IPS-15b (cell line): ENCODE data around the gene TMEM30A.

Source experiments
- H3K27me3 ChIP-seq: one replicate; pipeline ENCODE4 v1.6.1; 2013; ENCODE audit warnings: low read length; ENCODE audit not compliant: control insufficient read depth, insufficient read depth
- H3K36me3 ChIP-seq: one replicate; pipeline ENCODE4 v1.6.1; 2013; ENCODE audit warnings: low read length; ENCODE audit not compliant: control insufficient read depth, insufficient read depth
- H3K4me1 ChIP-seq: one replicate; pipeline ENCODE4 v1.6.1; 2013; ENCODE audit warnings: mild to moderate bottlenecking, low read length; ENCODE audit not compliant: control insufficient read depth, insufficient read depth
- H3K4me3 ChIP-seq: one replicate; pipeline ENCODE4 v1.5.1; 2013; ENCODE audit warnings: low read depth, low read length
- H3K9ac ChIP-seq: one replicate; pipeline ENCODE4 v1.6.1; 2013; ENCODE audit warnings: low read depth, mild to moderate bottlenecking, low read length
- H3K9me3 ChIP-seq: one replicate; pipeline ENCODE4 v1.6.1; 2013; ENCODE audit warnings: mild to moderate bottlenecking, low read length; ENCODE audit not compliant: control insufficient read depth, insufficient read depth

Gene TMEM30A

DNA sequence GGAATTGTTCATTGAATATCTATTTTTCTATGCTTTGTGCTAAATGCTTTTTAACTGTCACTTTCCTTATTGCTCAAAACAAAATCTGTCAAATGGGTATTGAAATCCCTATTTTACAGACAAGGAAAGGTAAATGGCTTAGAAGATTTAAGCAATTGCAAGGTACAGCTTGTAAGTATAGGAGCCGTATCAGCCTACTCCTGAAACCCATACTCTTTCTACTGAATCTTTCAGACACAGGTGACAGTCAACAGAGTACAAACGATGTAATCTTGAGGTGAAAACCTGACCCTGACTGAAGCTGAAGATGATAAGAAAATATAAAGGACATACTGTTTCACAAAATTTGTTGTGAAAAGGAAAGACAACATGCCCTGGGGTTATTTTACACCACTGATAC is 34.0 kb downstream of the TMEM30A start:
- no peak overlapping the region for H3K9ac ChIP-seq

DNA sequence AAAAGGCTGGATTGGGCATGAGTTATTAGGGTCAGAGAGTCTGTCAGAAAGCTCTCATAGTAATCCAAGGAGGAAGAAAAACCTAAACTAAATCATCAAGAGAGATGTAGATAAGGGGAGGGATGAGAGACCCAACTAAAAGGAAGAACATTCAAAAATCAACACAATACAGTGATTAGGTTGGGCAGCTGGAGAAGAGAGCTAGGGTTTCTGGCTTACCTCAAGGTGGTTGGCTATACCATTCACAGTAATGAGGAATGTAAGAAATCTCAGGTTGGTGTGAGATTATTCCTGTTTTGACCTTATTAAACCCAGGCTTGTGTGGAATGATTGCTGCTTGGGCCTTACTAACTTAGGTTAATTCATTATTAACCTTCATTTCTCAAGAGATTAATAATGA is 34.8 kb downstream of the TMEM30A start:
- Histone ChIP-seq H3K4me3 (no peak overlapping the region), H3K4me1 (peaks cover 25% of the 10 kb centered on the region), H3K9me3 (no peaks in the 10 kb centered on the region), H3K36me3 (no peaks in the 10 kb centered on the region), H3K27me3 (no peaks in the 10 kb centered on the region), H3K9ac (no peak overlapping the region)

More for the DNA sequence above, 34.0 kb downstream of the TMEM30A start:
- no peaks in the 10 kb centered on the region for H3K27me3 ChIP-seq
- H3K9me3 ChIP-seq, result no peaks in the 10 kb centered on the region
- no peaks in the 10 kb centered on the region for H3K36me3 ChIP-seq
- H3K4me3 ChIP-seq, result no peak overlapping the region
- peaks cover 25% of the 10 kb centered on the region for H3K4me1 ChIP-seq

DNA sequence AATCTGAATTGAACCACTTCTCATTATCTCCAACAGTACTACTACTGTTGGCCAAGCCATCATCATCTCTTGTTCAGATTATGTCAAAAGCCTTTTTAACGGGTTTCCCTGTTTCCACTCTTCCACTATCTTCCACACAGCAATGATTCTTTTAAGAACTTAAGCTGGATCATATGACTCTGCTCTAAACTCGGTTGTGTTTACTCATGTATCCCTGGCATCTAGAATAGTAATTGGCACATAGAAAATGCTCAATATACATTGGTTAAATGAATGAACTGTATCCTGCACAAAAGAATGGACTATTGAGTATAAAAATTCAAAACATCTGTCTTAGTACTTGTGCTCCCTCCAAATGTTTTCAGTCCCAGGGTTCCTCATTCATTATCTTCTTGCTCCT is 38.2 kb downstream of the TMEM30A start:
- Histone ChIP-seq H3K4me3 (no peak overlapping the region), H3K4me1 (peaks cover 17% of the 10 kb centered on the region), H3K9ac (no peak overlapping the region), H3K36me3 (no peaks in the 10 kb centered on the region), H3K27me3 (no peaks in the 10 kb centered on the region), H3K9me3 (no peaks in the 10 kb centered on the region)

DNA sequence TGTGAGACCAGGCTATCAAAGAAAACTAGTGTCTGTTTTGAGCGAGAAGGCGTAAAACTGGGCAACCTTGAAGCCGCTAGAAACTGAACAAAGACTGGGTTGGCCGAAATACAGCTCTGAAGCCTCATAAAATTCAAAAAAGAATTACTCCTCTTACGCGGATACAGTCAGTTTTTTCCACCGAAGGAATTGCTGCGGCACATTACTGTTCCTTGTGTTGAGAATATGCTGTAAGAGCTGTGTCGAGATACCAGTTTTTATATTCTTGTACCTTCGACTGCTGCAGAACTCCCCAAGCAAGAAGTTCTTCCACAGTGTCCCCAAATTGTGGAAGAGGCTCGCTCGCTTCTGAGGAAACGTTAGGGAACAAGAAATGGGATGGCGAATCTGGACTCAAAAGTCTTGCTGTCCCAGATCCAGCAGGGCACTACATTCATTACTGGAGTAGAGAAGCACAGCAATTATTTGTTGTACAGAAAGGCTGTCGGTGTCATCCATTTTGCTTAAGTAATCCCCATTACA is 40.5 kb downstream of the TMEM30A start:
- Histone ChIP-seq H3K9ac (peak overlapping the region; percentile 80), H3K27me3 (no peaks in the 10 kb centered on the region), H3K36me3 (peaks cover 5% of the 10 kb centered on the region), H3K4me3 (peak overlapping the region; percentile 70), H3K9me3 (no peaks in the 10 kb centered on the region), H3K4me1 (peaks cover 2% of the 10 kb centered on the region)

DNA sequence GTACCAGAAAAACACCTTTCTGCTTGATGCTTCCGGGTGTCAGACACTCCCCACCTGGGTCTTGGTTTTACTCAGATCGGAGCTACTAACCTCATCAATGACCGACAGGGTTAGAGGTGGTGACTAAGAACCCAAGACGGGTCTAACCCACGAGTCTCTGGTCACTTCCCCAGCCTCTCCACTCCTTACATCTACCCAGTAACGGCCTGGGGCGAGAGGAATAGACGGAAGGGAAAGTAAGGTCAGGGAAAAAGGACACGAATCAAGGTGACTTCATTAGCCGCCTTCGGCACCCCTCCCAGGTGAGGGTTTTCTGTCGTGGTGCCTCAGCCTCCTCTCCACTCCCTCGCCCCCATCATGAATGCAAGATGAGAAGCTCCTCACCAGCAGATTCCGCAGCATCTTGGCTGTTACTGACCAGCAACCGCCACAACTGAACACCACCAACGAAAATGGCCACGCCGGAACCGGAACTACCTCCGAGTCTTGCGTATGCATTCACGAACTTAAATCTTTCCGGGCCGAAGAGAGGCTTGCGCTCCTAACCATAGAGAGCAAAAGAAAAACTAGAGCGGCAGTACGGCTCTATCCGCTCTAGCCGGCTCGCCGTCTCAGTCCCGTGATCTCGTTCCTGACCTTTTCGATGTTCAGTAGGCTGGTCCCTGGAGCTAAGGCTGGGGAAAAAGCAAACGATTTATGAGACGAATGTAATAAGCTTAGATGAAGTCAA is 41.1 kb downstream of the TMEM30A start, which contains the start of gene COX7A2:
Gene COX7A2, minus strand, starts transcription at position 469 of the 730 bp plus-strand sequence. Its CDS starts 67 bp downstream, at position 402.
- Histone ChIP-seq H3K27me3 (no peaks in the 10 kb centered on the region), H3K4me1 (peaks cover 2% of the 10 kb centered on the region), H3K9ac (peak within 1 kb of the TSS; percentile 80), H3K36me3 (peaks cover 10% of the 10 kb centered on the region), H3K4me3 (peak within 1 kb of the TSS; percentile 70), H3K9me3 (no peaks in the 10 kb centered on the region)

DNA sequence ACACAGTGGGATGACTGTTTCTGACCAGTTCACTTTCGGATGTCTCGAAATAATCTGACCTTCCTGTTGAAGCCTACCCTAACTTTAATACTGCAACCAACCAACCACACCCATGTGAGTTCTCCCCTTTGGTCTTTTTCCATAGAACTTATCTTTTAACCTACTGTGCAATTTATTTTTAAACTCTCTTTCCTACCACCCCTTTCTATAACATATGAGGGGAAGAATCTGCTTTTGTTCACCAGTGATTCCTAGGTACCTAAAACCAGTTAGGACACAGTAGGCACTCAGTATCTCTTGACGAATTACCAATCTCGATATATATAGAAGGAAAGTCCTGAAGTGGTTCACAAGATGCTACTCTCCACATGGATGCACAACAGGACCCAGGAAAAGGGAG is 48.0 kb downstream of the TMEM30A start:
- H3K36me3 ChIP-seq, result peaks cover 10% of the 10 kb centered on the region
- no peak overlapping the region for H3K4me3 ChIP-seq
- H3K9ac ChIP-seq, result no peak overlapping the region
- no peaks in the 10 kb centered on the region for H3K27me3 ChIP-seq
- peaks cover 7% of the 10 kb centered on the region for H3K4me1 ChIP-seq
- no peaks in the 10 kb centered on the region for H3K9me3 ChIP-seq

DNA sequence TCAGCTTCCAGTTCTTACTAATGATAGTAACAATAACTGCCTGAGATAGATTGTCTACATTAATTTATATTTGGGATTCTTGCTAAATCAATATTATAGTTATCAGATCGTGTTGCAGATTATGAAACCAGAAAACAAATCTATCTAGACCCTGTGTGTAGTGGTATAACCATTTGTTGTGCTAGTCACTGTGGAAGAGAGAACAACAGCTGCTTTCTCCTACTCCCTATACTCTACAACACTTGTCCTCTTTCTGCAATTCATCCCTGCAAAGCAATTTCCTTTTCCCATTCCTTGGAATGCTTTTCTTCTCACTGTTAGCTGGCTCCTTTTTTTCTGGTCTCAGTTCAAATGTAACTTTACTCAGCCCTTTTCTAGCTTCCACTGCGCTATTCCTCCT is 49.3 kb downstream of the TMEM30A start:
- H3K9me3 ChIP-seq, result no peaks in the 10 kb centered on the region
- peaks cover 10% of the 10 kb centered on the region for H3K36me3 ChIP-seq
- H3K27me3 ChIP-seq, result no peaks in the 10 kb centered on the region
- no peak overlapping the region for H3K4me3 ChIP-seq
- H3K4me1 ChIP-seq, result peaks cover 10% of the 10 kb centered on the region
- no peak overlapping the region for H3K9ac ChIP-seq

DNA sequence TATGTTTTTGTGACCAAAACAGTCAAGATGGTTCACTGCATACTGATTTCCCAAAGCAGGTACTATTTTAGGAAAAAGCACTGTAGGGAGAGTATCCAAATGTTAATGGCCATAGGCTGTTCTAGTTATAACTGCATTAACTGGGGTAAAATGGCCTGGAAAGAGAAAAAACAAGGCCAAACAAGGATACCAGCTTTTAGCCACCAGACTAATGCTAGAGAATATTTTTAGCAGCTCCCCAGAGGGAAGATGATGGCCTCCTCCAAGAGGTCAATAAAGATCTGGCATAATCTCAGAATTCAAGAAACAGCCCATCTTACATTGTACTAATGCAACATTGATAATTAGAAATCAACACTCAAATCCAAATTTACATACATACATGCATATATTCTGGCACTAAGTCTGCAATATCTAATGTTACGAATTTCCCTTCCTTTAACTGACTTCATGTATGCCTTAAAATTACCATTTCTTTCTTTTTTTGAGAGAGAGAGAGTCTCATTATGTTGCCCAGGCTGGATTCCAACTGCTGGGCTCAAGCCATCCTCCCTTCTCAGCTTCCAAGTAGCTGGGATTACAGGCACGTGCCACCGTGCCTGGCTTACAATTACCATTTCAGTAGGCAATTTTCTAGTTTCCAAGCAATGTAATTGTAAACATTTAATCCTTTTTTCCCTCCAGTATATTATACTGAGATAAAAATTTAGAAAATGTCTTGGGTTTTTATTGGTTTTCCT is 50.3 kb downstream of the TMEM30A start:
- Histone ChIP-seq H3K9me3 (no peaks in the 10 kb centered on the region), H3K36me3 (peaks cover 7% of the 10 kb centered on the region), H3K4me1 (peaks cover 10% of the 10 kb centered on the region), H3K4me3 (no peak overlapping the region), H3K27me3 (no peaks in the 10 kb centered on the region), H3K9ac (no peak overlapping the region)

DNA sequence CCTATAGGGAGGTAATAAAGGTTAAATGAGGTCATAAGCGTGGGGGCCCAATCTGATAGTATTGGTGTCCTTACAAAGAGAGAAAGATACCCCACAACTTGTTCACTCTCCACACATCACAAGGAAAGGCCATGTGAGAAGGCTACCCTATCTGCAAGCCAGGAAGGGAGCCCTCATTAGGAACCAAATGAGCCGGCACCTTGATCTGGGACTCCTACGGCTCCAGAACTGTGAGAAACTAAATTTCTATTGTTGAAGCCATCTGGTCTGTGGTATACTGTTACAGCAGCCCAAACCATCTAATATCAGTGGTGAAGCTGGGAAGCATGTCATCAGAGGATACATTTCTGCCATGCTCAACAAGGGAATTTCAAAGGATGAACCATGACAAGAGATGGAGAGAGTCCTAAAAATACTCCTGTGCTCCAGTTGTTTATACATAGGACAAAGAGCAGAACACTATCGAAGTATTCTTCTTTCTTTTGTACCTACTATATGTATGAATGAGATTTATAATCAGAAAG is 51.4 kb downstream of the TMEM30A start:
- Histone ChIP-seq H3K4me3 (no peak overlapping the region), H3K9me3 (no peaks in the 10 kb centered on the region), H3K4me1 (peaks cover 10% of the 10 kb centered on the region), H3K36me3 (no peaks in the 10 kb centered on the region), H3K27me3 (no peaks in the 10 kb centered on the region), H3K9ac (no peak overlapping the region)

DNA sequence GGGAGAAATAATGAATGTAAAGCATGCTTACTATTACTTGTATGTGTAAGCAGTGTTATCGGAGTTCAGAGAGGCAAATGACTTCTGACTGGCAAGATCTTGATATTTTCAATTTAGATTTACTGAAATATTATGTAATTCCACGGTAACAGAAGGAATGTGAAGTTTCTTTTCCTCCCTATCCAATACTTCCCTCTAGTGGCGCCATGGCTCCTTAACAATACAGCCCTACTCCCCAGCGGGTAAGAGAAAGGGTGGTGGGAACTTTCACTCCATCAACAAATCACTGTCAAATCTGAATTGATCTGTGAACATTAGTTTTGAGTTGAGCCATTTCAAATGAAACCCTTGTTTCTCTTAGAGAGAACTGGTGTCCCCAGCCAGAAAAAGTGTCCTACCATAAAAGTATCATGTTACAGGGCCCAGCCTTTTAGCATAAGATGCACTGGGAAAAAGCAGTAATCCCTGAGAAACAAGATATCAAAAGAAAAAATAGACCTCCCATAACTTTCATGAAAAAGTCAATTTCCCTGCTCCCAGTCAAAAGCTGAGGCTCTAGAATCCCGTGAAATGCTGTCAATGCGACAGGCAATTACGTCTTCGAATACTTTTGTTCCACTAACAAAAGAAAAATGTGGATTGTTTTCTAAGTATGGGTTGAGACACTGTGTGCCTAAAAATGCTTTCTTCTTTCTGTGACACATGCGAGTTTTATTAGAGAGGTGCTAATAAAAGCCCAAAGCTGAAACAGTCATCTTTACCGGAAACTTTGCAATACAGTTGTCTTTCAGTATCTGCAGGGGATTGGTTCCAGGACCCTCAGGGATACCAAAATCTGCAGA is 53.9 kb downstream of the TMEM30A start:
- H3K9me3 ChIP-seq, result no peaks in the 10 kb centered on the region
- no peak overlapping the region for H3K9ac ChIP-seq
- H3K36me3 ChIP-seq, result no peaks in the 10 kb centered on the region
- H3K4me1 ChIP-seq, result peaks cover 10% of the 10 kb centered on the region
- H3K27me3 ChIP-seq, result no peaks in the 10 kb centered on the region
- H3K4me3 ChIP-seq, result no peak overlapping the region

DNA sequence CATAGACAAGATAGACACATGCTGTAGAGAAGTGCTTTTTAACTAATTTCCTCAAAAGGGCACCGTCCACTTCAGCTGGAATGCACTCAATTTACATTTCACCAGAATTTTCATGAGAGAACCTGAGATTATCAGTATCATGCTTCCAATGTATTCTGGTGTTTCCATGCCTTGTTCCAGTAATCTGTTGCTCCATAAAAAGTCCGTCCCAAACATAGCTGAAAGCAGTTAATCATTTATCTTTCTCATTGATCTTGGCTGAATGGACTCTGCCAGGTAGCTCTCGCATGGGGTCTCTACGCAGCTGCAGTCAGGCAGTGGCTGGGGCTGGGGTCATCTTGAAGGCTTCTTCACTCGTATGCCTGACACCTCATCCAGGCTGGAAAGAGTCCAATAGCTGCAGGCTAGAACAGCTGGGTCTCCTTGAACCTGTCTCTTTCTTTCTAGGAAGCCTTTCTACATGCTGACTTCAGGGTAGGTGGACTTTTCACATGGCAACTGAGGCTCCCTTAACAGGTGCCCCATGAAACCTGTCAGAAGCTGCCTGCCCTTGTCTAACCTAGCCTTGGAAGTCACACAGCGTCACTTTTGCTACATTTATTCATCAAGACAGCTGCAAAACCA is 60.2 kb downstream of the TMEM30A start:
- no peaks in the 10 kb centered on the region for H3K36me3 ChIP-seq
- H3K4me1 ChIP-seq, result peaks cover 5% of the 10 kb centered on the region
- H3K27me3 ChIP-seq, result no peaks in the 10 kb centered on the region
- H3K4me3 ChIP-seq, result no peak overlapping the region
- no peaks in the 10 kb centered on the region for H3K9me3 ChIP-seq
- H3K9ac ChIP-seq, result no peak overlapping the region
